HG02943 (cell line): Measurements from ENCODE around the gene F13A1.
A peak's percentile ranks its signal among the peaks of the same experiment; 100 is the strongest.

Experiments
- ATAC-seq: cut with Tn5 transposase; IDR thresholded peaks from one replicate; pipeline ENCODE4 v1.9.1; 2021; ENCODE audit warnings: mild to moderate bottlenecking, low read depth, moderate library complexity; ENCODE audit not compliant: unreplicated experiment

The F13A1 gene

GRCh38 chr6:6248651-6249050, 71.8 kb downstream of the F13A1 start:
- peak; percentile 44 for ATAC-seq

DNA sequence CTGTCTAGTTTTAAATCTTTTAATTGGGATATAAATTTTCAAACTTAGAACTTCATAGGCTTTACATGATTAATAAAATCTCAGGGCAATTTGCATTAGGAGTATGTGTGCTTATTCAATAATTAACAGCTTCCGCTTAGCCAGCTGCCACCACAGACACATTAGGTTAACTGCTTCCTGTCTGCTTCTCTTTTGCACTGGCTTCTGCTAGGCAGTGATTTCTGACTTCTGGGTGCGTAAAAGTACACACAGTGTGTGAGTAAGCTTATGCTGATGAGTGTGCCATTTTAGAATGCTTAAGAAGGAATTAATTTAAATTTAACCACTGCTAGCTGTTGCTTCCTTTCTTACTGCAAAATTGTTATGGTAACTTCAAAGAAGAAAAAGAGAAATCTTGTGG, 73.9 kb downstream of the F13A1 start:
- peak; percentile 81 for ATAC-seq

GRCh38 chr6:6244624-6245023, 75.8 kb downstream of the F13A1 start:
- ATAC-seq, result no peak

GRCh38 chr6:6243846-6244245, 76.6 kb downstream of the F13A1 start:
- no peak for ATAC-seq

GRCh38 chr6:6239598-6240581, 80.6 kb downstream of the F13A1 start:
- ATAC-seq, result no peak

DNA sequence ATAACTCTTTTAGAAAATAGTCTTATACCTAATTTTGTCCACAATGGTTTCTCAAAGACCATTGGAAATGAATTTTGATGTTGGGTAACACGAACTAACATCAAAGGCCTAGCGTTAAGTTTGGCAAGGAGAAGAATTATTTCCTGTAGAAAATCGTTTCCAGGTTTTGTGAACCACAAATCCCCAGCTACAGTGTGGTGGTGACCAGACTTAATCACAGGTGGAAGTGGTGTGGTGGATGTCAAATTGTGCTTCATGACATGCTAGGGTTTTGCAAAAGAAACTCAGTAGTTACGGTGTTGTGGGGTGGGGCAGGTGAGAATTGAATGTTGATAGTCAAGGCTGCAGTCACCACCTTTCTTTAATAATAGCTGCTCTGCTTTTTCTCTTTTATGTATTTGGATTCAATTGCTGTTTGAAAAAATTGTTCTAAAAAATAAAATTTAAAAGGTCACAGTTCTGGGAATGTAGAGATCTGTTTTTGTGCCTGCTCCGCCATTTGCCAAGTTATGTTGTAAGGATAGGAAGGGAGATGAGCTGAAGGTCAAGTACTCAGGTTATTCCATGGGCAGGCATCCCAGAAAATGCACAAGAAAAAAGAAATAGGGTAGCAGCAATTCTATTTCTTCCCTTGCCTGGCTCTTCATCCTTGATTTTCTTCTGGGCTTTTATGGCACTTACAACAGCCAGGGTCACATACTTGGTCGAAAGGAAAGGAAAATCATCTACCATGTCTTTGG, 83.6 kb downstream of the F13A1 start:
- ATAC-seq, result no peak

DNA sequence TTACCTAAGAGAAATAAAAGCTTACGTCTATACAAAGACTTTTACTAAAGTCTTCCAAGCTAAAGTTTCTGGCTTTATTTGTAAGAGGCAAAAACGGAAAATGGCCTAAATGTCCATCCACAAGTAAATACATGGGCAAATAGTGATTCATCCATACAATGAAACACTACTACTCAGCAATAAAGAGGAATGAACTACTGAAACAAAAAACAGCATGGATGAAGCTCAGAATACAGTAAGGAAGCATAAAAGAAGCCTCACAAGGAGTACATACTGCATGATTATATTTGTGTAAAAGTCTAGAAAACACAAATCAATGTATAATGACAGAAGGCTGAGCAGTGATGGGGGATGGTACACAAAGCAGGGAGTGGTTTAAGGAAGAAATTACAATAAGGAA, 84.7 kb downstream of the F13A1 start:
- ATAC-seq, result no peak

GRCh38 chr6:6234963-6235362, 85.5 kb downstream of the F13A1 start:
- no peak for ATAC-seq

DNA sequence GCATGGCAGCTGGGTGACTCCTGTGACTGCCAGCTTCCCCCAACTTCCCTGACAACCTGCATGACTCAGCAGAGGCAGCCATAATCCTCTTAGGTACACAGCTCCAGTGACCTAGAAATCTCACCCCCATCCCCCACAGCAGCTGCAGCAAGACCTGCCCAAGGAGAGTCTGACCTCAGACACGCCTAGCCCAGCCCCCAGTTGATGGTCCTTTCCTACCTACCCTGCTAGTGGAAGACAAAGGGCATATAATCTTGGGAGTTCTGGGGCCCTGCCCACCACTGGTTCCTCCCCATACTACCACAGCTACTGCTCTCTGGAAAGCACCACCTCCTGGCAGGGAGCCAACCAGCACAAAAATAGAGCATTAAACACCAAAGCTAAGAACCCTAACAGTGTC, 90.2 kb downstream of the F13A1 start:
- ATAC-seq, result no peak

DNA sequence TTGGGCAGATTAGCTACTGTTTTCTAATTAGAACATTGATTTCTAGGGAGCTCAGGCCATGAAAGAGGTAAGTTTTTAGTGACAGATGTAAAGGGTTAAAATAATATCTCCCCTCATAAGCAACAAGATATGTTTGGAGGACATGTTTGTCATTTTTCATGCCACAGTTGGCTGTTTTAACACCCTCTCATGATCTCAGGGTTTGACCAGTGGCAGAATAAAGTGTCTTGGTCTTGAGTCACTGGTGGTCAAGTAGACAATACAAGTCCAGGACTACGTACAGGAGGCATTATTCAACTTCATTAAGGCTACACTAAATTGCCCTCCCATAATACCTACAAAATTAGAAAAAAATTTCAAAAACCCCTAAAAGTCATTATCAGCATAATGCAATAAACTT, 92.6 kb downstream of the F13A1 start:
- ATAC-seq, result no peak

- no peak for ATAC-seq
These were observed 94.5 kb downstream of the F13A1 start for GRCh38 chr6:6225885-6226529.

GRCh38 chr6:6224933-6225486, 95.5 kb downstream of the F13A1 start:
- ATAC-seq, result no peak

- no peak for ATAC-seq
These were observed 98.5 kb downstream of the F13A1 start for GRCh38 chr6:6221787-6222535.

GRCh38 chr6:6220718-6221117, 99.7 kb downstream of the F13A1 start:
- no peak for ATAC-seq

DNA sequence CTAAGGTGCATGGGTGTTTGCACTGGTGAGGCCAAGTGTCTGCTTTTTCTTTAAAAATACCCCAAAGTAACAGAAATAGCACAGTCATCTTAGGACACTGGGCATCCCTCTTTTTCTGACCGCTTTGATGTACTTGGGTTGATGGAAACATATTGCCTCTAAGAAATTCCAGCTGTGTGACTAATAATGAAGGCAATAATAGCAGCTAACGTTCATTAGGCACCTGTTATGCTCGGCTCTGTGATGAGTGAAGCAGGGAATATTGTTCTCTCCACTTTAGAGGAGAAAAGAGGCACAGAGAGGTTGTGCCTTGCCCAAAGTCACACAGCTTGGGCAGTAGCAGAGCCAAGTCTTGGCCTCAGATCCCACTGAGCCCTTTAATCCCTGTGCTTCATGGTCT, 100.7 kb downstream of the F13A1 start:
- no peak for ATAC-seq

- no peak for ATAC-seq
These were observed 101.7 kb downstream of the F13A1 start for GRCh38 chr6:6218759-6219085.

DNA sequence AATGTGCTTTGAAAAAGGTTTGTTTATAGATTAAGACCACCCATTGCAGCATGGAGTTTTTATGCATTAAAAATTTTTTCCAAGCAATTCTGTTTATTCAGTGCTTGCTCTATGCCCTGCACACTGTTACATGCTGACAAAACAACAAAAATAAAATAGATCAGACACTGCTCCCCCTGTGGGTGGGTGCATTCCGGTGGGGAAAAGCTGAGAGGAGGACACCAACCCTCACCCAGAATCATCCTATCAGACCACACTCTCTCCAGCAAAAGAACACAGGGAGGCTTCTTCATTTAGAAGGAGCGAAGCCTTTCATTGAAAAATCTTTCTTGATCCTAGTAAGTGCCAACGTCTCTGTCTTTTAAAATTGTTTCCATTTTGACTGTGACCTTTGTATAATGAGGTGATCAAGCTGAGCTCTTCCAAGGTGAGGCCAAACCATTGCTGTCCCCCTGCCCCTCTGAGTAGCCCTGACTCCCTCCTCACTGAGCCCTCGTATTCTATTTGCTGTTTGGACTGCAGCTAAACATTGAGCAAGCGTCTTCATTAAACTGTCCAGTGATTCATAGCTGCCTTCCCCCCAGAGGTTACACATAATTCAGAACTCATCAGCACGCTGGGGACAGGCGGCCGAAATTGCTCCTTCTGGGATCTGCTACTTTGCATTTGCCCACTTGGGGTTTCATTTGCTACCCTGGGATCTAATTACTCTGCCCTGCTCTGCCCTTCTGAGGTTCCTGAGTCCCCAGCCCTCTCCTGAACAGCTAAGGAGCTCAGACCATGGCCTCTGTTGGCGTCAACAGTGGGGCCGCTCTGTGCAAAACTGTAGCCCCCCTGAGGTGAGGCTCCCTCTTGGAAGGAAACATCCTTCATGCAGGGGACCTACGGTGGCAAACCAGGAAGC, 102.4 kb downstream of the F13A1 start:
- no peak for ATAC-seq

GRCh38 chr6:6210994-6211393, 109.5 kb downstream of the F13A1 start:
- no peak for ATAC-seq

GRCh38 chr6:6202886-6203285, 117.6 kb downstream of the F13A1 start:
- no peak for ATAC-seq
